Activated naive CD4-positive, alpha-beta T cell treated with anti-CD3 and anti-CD28 coated beads for 36 hours (primary cell): ENCODE data around the gene PDIA6. TPM values are rescaled to one million over a fixed set of nuclear protein-coding genes. Genes with fewer than 3 reads are reported as not detected.

Source experiments
- CTCF ChIA-PET: fragments of 350-600 bp; sonication (Branson Sonifier 250); formaldehyde crosslinking; loops from one replicate; lab custom pipeline; 2021; ENCODE audit warnings: antibody characterized with exemption; lab: Charles Lee
- DNase-seq: peaks from one replicate; pipeline ENCODE4 v3.0.0-alpha.2; 2020
- H3K27ac Mint-ChIP-seq: one replicate; pipeline ENCODE4 v1.8.0; 2021; ENCODE audit warnings: mild to moderate bottlenecking, mixed read lengths
- H3K27me3 Mint-ChIP-seq: one replicate; pipeline ENCODE4 v1.8.0; 2021; ENCODE audit warnings: low read depth, mixed read lengths
- H3K36me3 Mint-ChIP-seq: one replicate; pipeline ENCODE4 v1.8.0; 2021; ENCODE audit warnings: low read depth, mixed read lengths
- H3K4me1 Mint-ChIP-seq: one replicate; pipeline ENCODE4 v1.8.0; 2021; ENCODE audit warnings: low read depth, mixed read lengths
- H3K4me3 Mint-ChIP-seq: one replicate; pipeline ENCODE4 v1.8.0; 2021; ENCODE audit warnings: mild to moderate bottlenecking, moderate library complexity, mixed read lengths
- H3K9me3 Mint-ChIP-seq: one replicate; pipeline ENCODE4 v1.8.0; 2021; ENCODE audit warnings: mixed read lengths
- intact Hi-C: fragments of 100-400 bp; cut with micrococcal nuclease; formaldehyde crosslinking; loops from one replicate; pipeline ENCODE4 v1.15.1; 2023
- total RNA-seq, 2 experiments: library from RNA; stranded (reverse); gene quantifications; one replicate each; pipeline ENCODE4 v1.2.3, GENCODE V29; 2021

Gene PDIA6
- total RNA-seq, 2 experiments from 2014 or later, result 103 to 106 TPM

DNA sequence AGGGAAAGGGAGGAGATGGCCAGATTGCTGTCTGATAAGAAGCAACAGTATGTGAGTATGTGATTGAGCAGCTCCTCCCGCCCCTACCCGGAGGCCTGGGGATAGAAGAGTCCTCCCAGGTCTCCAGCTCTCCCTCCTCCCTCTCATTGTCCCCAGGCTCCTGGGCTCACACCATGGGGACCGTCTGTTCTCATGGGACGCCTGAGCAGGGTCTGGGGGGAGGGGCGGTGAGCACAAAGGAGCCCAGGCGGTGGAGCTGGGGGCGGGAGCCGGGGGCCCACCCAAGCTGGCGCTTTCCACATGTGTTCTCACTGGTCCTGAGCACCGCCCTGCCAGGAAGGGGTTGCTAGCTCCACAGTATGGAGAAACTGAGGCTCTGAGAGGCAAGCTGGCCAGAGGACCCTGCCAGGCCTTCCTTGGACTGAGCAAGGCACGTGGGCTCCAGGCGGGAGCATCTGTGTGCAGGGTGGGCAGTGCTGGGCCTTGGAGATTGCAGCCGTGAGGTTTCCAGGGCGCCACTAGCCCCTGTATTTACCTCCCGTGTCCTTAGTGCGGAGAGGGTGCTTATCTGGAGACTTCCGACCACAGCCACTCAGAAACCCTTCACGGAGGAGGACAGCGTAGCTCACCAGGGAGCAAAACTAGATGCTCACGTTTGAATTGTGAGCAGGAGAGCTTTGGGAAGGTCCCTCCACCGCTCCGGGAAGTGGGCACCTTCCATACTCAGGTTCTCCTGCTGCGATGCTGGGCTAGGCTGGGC lies 37.4 kb downstream of the PDIA6 start:
- H3K27ac Mint-ChIP-seq, result no peak overlapping the region
- peaks cover 4% of the 10 kb centered on the region for H3K36me3 Mint-ChIP-seq
- intact Hi-C loops, result no loop called here
- H3K9me3 Mint-ChIP-seq, result no peaks in the 10 kb centered on the region
- CTCF ChIA-PET, result no interaction called here
- H3K27me3 Mint-ChIP-seq, result no peaks in the 10 kb centered on the region
- DNase-seq, result no peak
- no peak overlapping the region for H3K4me3 Mint-ChIP-seq
- H3K4me1 Mint-ChIP-seq, result no peaks in the 10 kb centered on the region

DNA sequence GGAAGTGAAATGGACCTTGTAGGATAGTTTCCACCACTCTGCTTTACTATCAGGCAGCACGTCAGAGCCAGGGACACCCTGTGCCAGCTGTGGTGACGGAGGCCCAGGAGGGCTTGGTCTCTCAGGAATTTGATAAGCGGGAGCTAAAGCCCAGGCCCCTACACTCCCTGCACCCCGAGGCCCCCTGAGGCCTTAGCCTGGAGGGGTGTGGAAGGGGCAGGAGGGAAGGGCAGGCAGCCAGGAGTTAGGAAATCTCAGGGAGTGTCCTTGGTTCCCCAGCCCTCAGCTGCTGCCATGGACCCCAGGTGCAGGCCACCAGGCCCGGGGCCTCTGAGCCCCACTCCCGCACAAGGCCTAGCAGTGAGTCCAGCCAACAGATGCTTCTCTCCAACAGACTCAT lies 38.2 kb downstream of the PDIA6 start:
- no peaks in the 10 kb centered on the region for H3K9me3 Mint-ChIP-seq
- H3K4me3 Mint-ChIP-seq, result no peak overlapping the region
- H3K27me3 Mint-ChIP-seq, result no peaks in the 10 kb centered on the region
- CTCF ChIA-PET, result no interaction called here
- intact Hi-C loops, result no loop called here
- H3K36me3 Mint-ChIP-seq, result no peaks in the 10 kb centered on the region
- H3K27ac Mint-ChIP-seq, result no peak overlapping the region
- no peak for DNase-seq
- H3K4me1 Mint-ChIP-seq, result no peaks in the 10 kb centered on the region

DNA sequence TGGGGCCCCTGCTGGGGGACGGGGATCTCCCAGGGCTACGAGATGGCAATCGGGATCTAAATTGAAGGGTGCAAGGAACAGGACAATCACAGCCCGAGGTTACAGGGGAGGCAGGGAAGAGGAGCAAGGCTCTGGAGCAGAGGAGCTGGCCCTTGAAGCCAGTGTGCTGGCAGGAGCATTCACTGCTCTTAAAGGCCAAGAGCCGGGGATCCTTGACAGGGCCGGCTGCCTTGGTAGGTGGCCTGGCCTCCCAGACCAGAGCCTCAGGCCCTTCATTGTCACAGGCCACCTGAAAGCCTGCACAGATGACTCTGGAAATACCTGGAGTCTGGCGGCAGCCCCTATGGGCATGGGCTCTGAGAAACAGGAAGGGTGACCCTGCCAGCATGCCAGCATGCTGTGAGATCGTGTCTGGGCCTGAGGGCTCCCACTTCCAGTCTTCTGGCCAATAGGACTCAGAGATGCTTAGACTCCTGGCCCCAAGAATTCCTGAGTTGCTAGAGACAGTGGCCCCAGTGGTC lies 38.7 kb downstream of the PDIA6 start:
- Mint-ChIP-seq H3K4me1 (no peaks in the 10 kb centered on the region), H3K4me3 (no peak overlapping the region), H3K27me3 (no peaks in the 10 kb centered on the region), H3K36me3 (no peaks in the 10 kb centered on the region), H3K27ac (no peak overlapping the region), H3K9me3 (no peaks in the 10 kb centered on the region)
- CTCF ChIA-PET, result no interaction called here
- no peak for DNase-seq
- intact Hi-C loops, result no loop called here

DNA sequence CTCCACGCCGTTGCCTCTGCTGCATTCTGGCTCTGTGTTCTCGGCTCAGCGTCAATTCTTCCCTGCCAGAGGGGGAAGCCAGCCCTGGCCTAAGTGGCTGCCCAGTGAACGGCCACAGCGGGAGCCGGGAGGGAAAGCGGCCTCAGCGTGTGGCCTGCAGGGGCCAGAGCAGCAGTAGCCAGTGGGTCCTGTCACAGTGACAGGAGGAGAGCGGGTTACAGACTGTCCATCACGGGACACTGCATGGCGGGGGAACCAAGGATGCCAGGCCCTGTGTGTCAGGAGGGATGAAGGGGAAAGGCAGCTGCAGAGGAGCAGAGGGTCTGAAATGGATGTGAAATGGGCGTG lies 39.7 kb downstream of the PDIA6 start:
- no peaks in the 10 kb centered on the region for H3K27me3 Mint-ChIP-seq

DNA sequence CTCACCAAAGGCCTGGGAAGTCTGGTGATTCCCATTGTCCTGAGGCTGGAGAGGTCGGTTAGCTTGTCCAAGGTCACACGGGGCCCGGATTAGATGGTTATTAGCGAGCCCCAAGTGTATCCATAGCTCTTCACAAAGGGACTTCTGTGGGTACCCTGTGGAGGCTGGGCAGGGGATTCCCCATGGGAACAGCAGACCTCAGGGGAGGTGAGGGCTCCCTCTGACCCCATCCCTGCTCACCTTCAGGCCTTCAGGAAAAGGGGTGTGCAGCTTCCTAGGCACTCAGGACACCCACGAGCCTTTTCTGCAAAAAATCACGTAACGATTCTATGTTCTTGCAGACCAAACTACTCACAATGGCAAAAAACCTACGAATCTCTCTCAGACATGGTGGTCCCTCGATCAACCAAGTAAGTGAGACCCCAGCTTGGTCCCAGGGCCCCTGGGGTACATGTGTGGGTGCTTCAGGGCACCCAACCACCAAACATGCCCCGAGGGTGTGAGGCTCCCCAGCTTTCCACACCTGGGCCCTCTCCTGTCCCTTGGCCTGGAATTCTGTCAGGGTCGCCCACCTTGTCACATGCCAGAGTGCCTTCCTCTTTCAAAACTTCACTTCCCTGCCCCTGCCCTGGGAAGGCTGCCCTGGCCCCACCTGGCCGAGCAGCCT lies 40.3 kb downstream of the PDIA6 start:
- H3K9me3 Mint-ChIP-seq, result no peaks in the 10 kb centered on the region
- H3K27me3 Mint-ChIP-seq, result no peaks in the 10 kb centered on the region
- H3K27ac Mint-ChIP-seq, result no peak overlapping the region
- H3K4me1 Mint-ChIP-seq, result no peaks in the 10 kb centered on the region
- CTCF ChIA-PET, result interaction anchor here (0.6 kb wide), 1 partner anchor 742 kb away, joined by 3 read pairs; no protein-coding TSS in a partner anchor
- intact Hi-C loops, result no loop called here
- H3K4me3 Mint-ChIP-seq, result no peak overlapping the region
- H3K36me3 Mint-ChIP-seq, result no peaks in the 10 kb centered on the region
- no peak for DNase-seq

More for the DNA sequence above, 39.7 kb downstream of the PDIA6 start:
- DNase-seq, result no peak
- intact Hi-C loops, result no loop called here
- Mint-ChIP-seq H3K9me3 (no peaks in the 10 kb centered on the region), H3K4me3 (no peak overlapping the region), H3K4me1 (no peaks in the 10 kb centered on the region), H3K36me3 (no peaks in the 10 kb centered on the region), H3K27ac (no peak overlapping the region)
- CTCF ChIA-PET, result no interaction called here

DNA sequence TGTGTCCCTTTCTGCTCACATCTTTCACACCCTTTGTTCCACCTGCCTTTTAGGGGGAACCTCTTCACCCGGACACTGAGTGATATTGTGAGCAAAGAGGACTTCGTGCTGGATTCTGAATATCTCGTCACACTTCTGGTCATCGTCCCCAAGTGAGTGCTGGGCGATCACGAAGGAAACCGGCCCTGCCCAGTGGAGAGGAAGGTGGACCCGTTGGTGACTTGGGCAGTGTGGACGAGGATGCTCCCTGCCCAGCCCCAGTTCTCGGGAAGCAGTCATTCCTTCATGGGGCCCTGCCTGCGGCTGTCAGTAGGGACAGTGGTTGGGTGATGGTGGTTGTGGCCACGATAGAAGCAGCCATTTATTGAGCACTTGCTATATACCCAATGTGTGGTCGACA lies 40.8 kb downstream of the PDIA6 start:
- H3K4me1 Mint-ChIP-seq, result no peaks in the 10 kb centered on the region
- no peak for DNase-seq
- no peaks in the 10 kb centered on the region for H3K36me3 Mint-ChIP-seq
- no peak overlapping the region for H3K4me3 Mint-ChIP-seq
- no peak overlapping the region for H3K27ac Mint-ChIP-seq
- no peaks in the 10 kb centered on the region for H3K9me3 Mint-ChIP-seq
- CTCF ChIA-PET, result interaction anchor here (0.6 kb wide), 1 partner anchor 742 kb away, joined by 3 read pairs; no protein-coding TSS in a partner anchor
- intact Hi-C loops, result no loop called here
- no peaks in the 10 kb centered on the region for H3K27me3 Mint-ChIP-seq

DNA sequence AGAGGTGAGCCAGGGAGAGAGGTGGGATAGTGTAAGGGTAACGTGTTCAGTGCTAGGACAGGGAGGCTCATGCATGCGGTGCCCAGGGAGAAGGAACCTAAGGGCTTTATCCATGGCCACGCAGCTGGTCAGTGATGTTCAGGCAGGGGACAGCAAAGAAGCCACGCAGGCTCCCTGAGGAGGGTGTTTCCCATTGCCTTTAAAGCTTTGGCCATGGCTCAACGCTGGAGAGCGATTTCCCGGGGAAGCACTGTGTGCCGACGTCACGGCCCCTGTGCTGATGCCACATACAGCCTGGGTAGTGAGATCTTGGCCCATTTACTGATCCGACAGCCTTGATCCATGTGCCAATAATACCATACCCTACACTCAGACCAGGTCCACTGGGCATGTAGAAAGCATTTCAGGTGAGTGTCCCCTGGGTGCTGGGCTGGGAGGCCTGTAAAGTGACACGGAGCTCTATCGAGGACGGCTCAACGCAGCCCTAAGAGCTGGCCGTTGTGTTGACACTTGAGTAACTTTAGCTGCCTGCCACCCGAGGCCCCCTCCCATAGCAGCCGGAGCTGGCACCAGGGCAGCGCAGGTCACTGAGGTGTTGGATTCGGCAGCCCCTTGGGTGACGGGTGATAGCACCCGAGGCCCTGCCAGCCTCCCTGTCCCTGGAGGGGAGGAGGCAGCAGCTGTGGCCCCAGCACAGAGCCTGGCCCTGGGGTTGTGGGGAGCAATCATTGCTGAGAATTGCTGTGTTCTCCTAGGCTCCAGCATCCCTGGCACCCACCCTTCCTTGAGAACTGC lies 41.4 kb downstream of the PDIA6 start:
- CTCF ChIA-PET, result no interaction called here
- Mint-ChIP-seq H3K27ac (no peak overlapping the region), H3K4me1 (no peaks in the 10 kb centered on the region), H3K36me3 (no peaks in the 10 kb centered on the region), H3K27me3 (no peaks in the 10 kb centered on the region), H3K4me3 (no peak overlapping the region), H3K9me3 (no peaks in the 10 kb centered on the region)
- intact Hi-C loops, result no loop called here
- DNase-seq, result no peak

DNA sequence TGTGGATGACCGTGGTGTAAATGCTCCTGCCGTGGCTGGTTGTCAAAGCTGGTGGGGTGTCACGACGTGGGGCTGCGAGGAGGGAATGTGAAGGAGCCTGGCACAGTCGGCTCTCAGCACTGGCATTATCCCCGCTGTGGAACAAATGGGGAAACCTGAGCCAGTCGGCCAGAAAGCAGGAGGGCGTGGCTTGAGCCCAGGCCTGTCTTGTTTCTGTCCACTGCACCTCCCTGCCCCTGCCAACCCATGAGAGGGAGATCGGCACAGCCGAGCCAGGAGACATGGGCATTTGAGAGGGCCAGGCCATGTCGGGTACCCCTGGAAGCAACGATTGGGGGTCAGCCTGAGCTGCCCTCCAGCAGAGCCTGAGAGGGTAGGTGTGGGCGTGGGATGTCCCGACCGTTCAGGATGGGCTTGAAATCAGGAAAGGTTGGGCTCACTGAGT lies 44.5 kb downstream of the PDIA6 start:
- Mint-ChIP-seq H3K27me3 (no peaks in the 10 kb centered on the region), H3K36me3 (no peaks in the 10 kb centered on the region), H3K27ac (no peak overlapping the region), H3K4me1 (no peaks in the 10 kb centered on the region), H3K4me3 (no peak overlapping the region), H3K9me3 (no peaks in the 10 kb centered on the region)
- no peak for DNase-seq
- intact Hi-C loops, result no loop called here
- CTCF ChIA-PET, result no interaction called here

DNA sequence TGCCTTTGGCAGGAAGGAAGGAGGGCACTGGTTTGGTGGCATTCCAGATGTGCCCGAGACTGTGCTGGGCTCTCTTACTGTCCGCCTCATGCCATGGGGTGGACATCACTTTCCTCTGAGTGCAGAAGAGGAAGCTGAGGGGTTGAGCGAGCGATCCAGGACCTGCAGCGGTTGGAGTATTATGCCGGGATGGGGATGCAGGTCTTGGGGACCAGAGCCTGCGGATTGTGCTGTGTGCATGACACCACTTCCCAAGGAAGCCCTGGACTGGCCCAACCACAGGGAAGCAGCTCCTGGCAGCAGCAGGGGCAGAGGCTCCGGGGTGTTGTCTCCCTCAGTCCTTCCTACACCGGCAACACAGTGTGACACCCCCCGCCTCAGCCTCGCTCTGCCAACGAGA lies 46.7 kb downstream of the PDIA6 start:
- no peak for DNase-seq
- Mint-ChIP-seq H3K4me3 (no peak overlapping the region), H3K4me1 (no peaks in the 10 kb centered on the region), H3K36me3 (no peaks in the 10 kb centered on the region), H3K27me3 (no peaks in the 10 kb centered on the region), H3K27ac (no peak overlapping the region), H3K9me3 (no peaks in the 10 kb centered on the region)
- CTCF ChIA-PET, result no interaction called here
- intact Hi-C loops, result no loop called here

DNA sequence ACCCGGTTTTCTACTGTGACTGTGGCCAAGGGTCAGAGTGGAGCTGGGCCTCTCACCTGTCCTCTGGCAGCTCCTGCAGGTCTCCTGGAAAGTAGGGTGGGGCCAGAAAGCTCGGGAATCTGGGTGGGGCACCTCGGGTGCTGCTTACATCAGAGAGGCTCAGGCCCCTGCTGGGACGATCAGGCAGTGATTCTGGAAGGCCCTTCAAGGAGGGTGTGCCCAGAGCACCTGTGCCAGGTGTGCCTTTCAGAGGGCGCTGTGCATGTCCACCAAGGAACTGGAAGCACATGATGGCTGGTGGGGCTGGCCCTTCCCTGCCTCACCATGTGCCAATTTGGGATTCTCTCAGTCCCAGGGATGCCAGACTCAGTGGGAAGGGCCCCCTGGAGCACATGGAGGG lies 47.1 kb downstream of the PDIA6 start:
- CTCF ChIA-PET, result no interaction called here
- Mint-ChIP-seq H3K9me3 (no peaks in the 10 kb centered on the region), H3K4me3 (no peak overlapping the region), H3K4me1 (no peaks in the 10 kb centered on the region), H3K27me3 (no peaks in the 10 kb centered on the region), H3K27ac (no peak overlapping the region), H3K36me3 (no peaks in the 10 kb centered on the region)
- intact Hi-C loops, result no loop called here
- no peak for DNase-seq

DNA sequence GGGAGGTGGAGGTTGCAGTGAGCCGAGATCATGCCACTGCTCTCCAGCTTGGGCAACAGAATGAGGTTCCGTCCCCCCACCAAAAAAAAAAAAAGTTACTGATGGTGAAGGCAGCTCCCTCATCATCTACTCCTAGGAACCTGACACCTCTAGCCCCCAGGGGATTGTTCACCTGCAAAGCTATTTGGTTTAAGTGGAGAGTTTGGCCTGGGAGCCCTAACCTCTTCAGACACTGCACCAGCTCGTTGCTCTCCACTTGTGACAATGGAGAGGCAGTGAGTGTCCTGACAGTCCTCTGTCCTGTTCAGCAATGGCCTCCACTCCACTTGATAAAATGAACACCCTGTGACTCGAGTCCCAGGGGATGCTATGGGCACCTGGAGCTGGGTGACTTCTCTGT lies 47.7 kb downstream of the PDIA6 start:
- intact Hi-C loops, result no loop called here
- no peak for DNase-seq
- H3K4me1 Mint-ChIP-seq, result no peaks in the 10 kb centered on the region
- H3K9me3 Mint-ChIP-seq, result no peaks in the 10 kb centered on the region
- H3K27ac Mint-ChIP-seq, result no peak overlapping the region
- no peaks in the 10 kb centered on the region for H3K36me3 Mint-ChIP-seq
- H3K4me3 Mint-ChIP-seq, result no peak overlapping the region
- no peaks in the 10 kb centered on the region for H3K27me3 Mint-ChIP-seq
- CTCF ChIA-PET, result no interaction called here

DNA sequence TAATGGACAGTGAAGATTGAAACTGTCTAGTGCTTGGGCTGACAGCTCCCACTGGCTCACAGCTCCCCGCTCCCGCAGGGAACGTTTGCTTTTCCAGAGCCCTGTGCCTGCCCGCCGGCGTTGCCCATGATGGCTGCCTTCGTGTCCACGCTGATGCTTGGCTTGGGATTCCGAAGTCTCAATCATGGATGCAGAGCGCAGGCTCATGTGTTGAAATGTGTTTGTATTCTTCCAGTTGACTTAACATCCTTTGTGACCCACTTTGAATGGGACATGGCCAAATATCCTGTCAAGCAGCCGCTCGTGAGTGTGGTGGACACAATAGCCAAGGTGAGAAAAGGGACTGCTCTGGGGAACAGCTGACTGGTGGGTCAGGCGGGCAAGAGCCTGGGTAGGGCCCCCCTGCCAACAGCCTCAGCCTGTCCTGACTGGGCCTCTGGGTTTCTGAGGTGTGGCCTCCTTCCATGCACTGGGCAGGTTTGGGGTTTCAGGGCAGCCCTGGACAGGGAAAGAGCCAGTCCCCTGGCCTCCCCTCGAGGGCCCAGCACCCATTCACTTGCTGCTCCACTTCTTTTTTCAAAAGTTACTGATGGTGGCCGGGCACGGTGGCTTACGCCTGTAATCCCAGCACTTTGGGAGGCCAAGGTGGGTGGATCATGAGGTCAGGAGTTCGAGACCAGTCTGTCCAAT lies 48.3 kb downstream of the PDIA6 start:
- intact Hi-C loops, result no loop called here
- CTCF ChIA-PET, result no interaction called here
- no peaks in the 10 kb centered on the region for H3K4me1 Mint-ChIP-seq

More for the DNA sequence above, 48.3 kb downstream of the PDIA6 start:
- Mint-ChIP-seq H3K27me3 (no peaks in the 10 kb centered on the region), H3K9me3 (no peaks in the 10 kb centered on the region), H3K4me3 (no peak overlapping the region), H3K36me3 (no peaks in the 10 kb centered on the region), H3K27ac (no peak overlapping the region)
- no peak for DNase-seq
